GM21786 (cell line): ENCODE measurements around the gene CHERP.
"Not testable (repeated sequence)": the region's sequence is repeated elsewhere in the genome, so short reads cannot be mapped to it uniquely, and the experiment has no call there.

Source experiments
- ATAC-seq: cut with Tn5 transposase; IDR thresholded peaks from one replicate; pipeline ENCODE4 v1.9.1; 2021; ENCODE audit not compliant: unreplicated experiment

The CHERP gene

GRCh38 chr19:16577531-16577985 lies 35.3 kb upstream of the CHERP start:
- ATAC-seq = no peak

GRCh38 chr19:16576690-16577530 lies 34.7 kb upstream of the CHERP start:
- no peak for ATAC-seq

- ATAC-seq = no peak
Measured at GRCh38 chr19:16575861-16576689, 33.8 kb upstream of the CHERP start.

GRCh38 chr19:16575282-16575681 lies 33.0 kb upstream of the CHERP start:
- ATAC-seq = no peak

GRCh38 chr19:16573925-16574324 lies 31.7 kb upstream of the CHERP start:
- no peak for ATAC-seq

GRCh38 chr19:16573296-16573695 lies 31.1 kb upstream of the CHERP start:
- no peak for ATAC-seq

- ATAC-seq = peak; percentile 83
Measured at GRCh38 chr19:16572332-16573211, 30.3 kb upstream of the CHERP start, which contains the start of gene SLC35E1. Gene SLC35E1 (minus strand): TSS chr19:16572415. CDS start chr19:16572364, 51 bp downstream.

- ATAC-seq = peak; percentile 20
Measured at GRCh38 chr19:16571822-16572331, 29.6 kb upstream of the CHERP start.

- no peak for ATAC-seq
Measured at GRCh38 chr19:16571283-16571682, 29.0 kb upstream of the CHERP start.

GRCh38 chr19:16569609-16570320 lies 27.5 kb upstream of the CHERP start:
- ATAC-seq = no peak

- no peak for ATAC-seq
Measured at GRCh38 chr19:16566702-16567101, 24.5 kb upstream of the CHERP start.

- no peak for ATAC-seq
Measured at GRCh38 chr19:16566161-16566560, 23.9 kb upstream of the CHERP start.

- no peak for ATAC-seq
Measured at GRCh38 chr19:16564842-16565241, 22.6 kb upstream of the CHERP start.

- no peak for ATAC-seq
Measured at GRCh38 chr19:16562608-16563025, 20.4 kb upstream of the CHERP start.

GRCh38 chr19:16561382-16561781 lies 19.1 kb upstream of the CHERP start:
- ATAC-seq = no peak

- no peak for ATAC-seq
Measured at GRCh38 chr19:16559780-16560276, 17.6 kb upstream of the CHERP start.

- no peak for ATAC-seq
Measured at GRCh38 chr19:16554776-16555175, 12.5 kb upstream of the CHERP start.

GRCh38 chr19:16551902-16552301 lies 9.7 kb upstream of the CHERP start:
- ATAC-seq = not testable (repeated sequence)

- ATAC-seq = no peak
Measured at GRCh38 chr19:16548956-16549355, 6.7 kb upstream of the CHERP start.
